Thoracic aorta (tissue), 2 donors: ENCODE data around the gene CUL4A. TPM values are rescaled to one million over a fixed set of nuclear protein-coding genes. Genes with fewer than 3 reads are reported as not detected.
A peak's percentile ranks its signal among the peaks of the same experiment; 100 is the strongest.

Experiments used
- ATAC-seq: fragments of 150-250 bp; one replicate; pipeline ENCODE4 v1.8.0; 2017; ENCODE audit warnings: low read depth; ENCODE audit not compliant: insufficient number of reproducible peaks, low FRiP score
- DNase-seq: peaks from one replicate; pipeline ENCODE4 v3.0.0-alpha.2; 2020; ENCODE audit warnings: low spot score
- H3K27ac ChIP-seq, 2 donors: fragments of 200-600 bp; sonication (generic); 1 replicate in 1 of 2; 2 replicates in 1 of 2; pipeline ENCODE4 v1.5.1; 2016; ENCODE audit warnings: mild to moderate bottlenecking in 2 of 2, moderate library complexity in 2 of 2
- H3K27me3 ChIP-seq: fragments of 200-600 bp; sonication (generic); replicated peaks from 2 replicates; pipeline ENCODE4 v1.6.0; 2016; ENCODE audit warnings: mild to moderate bottlenecking; ENCODE audit not compliant: insufficient read depth
- H3K36me3 ChIP-seq: fragments of 200-600 bp; sonication (generic); one replicate; pipeline ENCODE4 v1.5.1; 2016
- H3K4me1 ChIP-seq, 2 donors: fragments of 200-600 bp; sonication (generic); 1 replicate in 1 of 2; 2 replicates in 1 of 2; pipeline versions ENCODE4 v1.5.1 to v1.6.0; 2016; ENCODE audit warnings: low read depth in 2 of 2, mild to moderate bottlenecking in 1 of 2; ENCODE audit not compliant: control insufficient read depth in 1 of 2
- H3K4me3 ChIP-seq: fragments of 200-600 bp; sonication (generic); 2 replicates; pipeline ENCODE4 v1.5.1; 2016; ENCODE audit warnings: mild to moderate bottlenecking
- H3K9me3 ChIP-seq: fragments of 200-600 bp; sonication (generic); 2 replicates; pipeline ENCODE4 v1.5.1; 2016
- CTCF ChIP-seq: fragments of 200-600 bp; sonication (generic); IDR thresholded peaks from one replicate; pipeline ENCODE4 v1.5.1; 2019; ENCODE audit warnings: antibody characterized with exemption
- total RNA-seq, 2 donors: library from RNA; depleted of rRNA; stranded (reverse); fragments of >200 nt; gene quantifications; one replicate each; pipeline versions ENCODE4 v1.1.0 to v1.2.3, GENCODE V29; 2016

The CUL4A gene
- total RNA-seq, 2 donors from 2014 or later, result 112 to 156 TPM

GRCh38 chr13:113267642-113268405 lies 58.4 kb downstream of the CUL4A start:
- Histone ChIP-seq H3K4me1 (no peaks in the 10 kb centered on the region), H3K27ac (no peak overlapping the region), H3K9me3 (no peaks in the 10 kb centered on the region), H3K36me3 (peaks cover 14% of the 10 kb centered on the region), H3K4me3 (no peak overlapping the region), H3K27me3 (no peaks in the 10 kb centered on the region)
- no peak for DNase-seq
- no peak for TF ChIP-seq CTCF
- ATAC-seq, result no peak

- no peak overlapping the region for H3K27ac ChIP-seq
- ATAC-seq, result no peak
Observed at GRCh38 chr13:113272031-113272430, 62.6 kb downstream of the CUL4A start.

GRCh38 chr13:113272701-113273181 lies 63.3 kb downstream of the CUL4A start:
- H3K27me3 ChIP-seq, result no peaks in the 10 kb centered on the region
- H3K36me3 ChIP-seq, result peaks cover 3% of the 10 kb centered on the region
- TF ChIP-seq CTCF, result no peak
- no peaks in the 10 kb centered on the region for H3K9me3 ChIP-seq
- ATAC-seq (no peak), DNase-seq (no peak)
- H3K4me1 ChIP-seq, result peaks cover 0 to 7% of the 10 kb centered on the region in 2 donors
- peak overlapping the region in 1 of 2 donors; percentile 36 for H3K27ac ChIP-seq
- no peak overlapping the region for H3K4me3 ChIP-seq

More at GRCh38 chr13:113272031-113272430, 62.6 kb downstream of the CUL4A start:
- no peak overlapping the region for H3K4me3 ChIP-seq
- no peak for TF ChIP-seq CTCF
- H3K9me3 ChIP-seq, result no peaks in the 10 kb centered on the region
- H3K36me3 ChIP-seq, result peaks cover 3% of the 10 kb centered on the region
- peaks cover 0 to 7% of the 10 kb centered on the region in 2 donors for H3K4me1 ChIP-seq
- no peaks in the 10 kb centered on the region for H3K27me3 ChIP-seq
- no peak for DNase-seq

DNA sequence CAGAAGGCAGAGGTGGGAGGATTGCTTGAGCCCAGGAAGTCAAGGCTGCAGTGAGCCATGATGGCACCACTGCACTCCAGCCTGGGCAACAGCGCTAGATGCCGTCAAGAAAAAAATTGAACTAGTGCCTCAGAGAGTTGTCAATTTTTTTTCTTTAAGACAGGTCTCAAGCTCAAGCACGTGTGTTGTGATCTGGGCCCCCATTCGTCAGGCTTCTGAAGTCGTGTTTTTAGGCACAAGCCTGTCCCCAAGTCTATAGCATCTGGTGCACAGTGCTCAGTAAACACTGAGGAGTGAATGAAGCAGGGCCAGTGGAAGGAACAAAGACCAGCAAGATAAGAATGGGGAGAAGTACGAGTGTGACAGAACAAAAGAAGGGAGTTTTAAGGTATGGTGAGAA lies 63.9 kb downstream of the CUL4A start:
- TF ChIP-seq CTCF, result no peak
- no peak for ATAC-seq

GRCh38 chr13:113273851-113274590 lies 64.6 kb downstream of the CUL4A start:
- TF ChIP-seq CTCF, result no peak
- ATAC-seq (no peak), DNase-seq (no peak)
- peaks cover 0 to 7% of the 10 kb centered on the region in 2 donors for H3K4me1 ChIP-seq
- no peaks in the 10 kb centered on the region for H3K27me3 ChIP-seq
- peak overlapping the region in 1 of 2 donors; percentile 36 for H3K27ac ChIP-seq
- no peak overlapping the region for H3K4me3 ChIP-seq
- H3K9me3 ChIP-seq, result no peaks in the 10 kb centered on the region
- H3K36me3 ChIP-seq, result peaks cover 2% of the 10 kb centered on the region

More for the DNA sequence above, 63.9 kb downstream of the CUL4A start:
- no peaks in the 10 kb centered on the region for H3K27me3 ChIP-seq
- H3K4me1 ChIP-seq, result peaks cover 0 to 7% of the 10 kb centered on the region in 2 donors
- DNase-seq, result no peak
- no peaks in the 10 kb centered on the region for H3K9me3 ChIP-seq
- H3K36me3 ChIP-seq, result peaks cover 3% of the 10 kb centered on the region
- H3K4me3 ChIP-seq, result no peak overlapping the region
- H3K27ac ChIP-seq, result peak overlapping the region in 1 of 2 donors; percentile 36
